Gastrocnemius medialis (tissue), 4 donors: ENCODE results near the gene PLBD2.

Source experiments
- POLR2A ChIP-seq, 2 donors: fragments of 450-650 bp; IDR thresholded peaks; one replicate each; pipeline ENCODE4 v1.6.1; 2017; ENCODE audit warnings: antibody characterized with exemption in 2 of 2, mild to moderate bottlenecking in 2 of 2, moderate library complexity in 2 of 2
- TF ChIP-seq, protein P1 (sequence below), 5 experiments: fragments of 450-650 bp in 3 of 5; fragments of 200-600 bp in 2 of 5; sonication (generic) in 2 of 5; IDR thresholded peaks in 4 of 5; conservative IDR thresholded peaks in 1 of 5; 1 replicate in 4 of 5; 2 replicates in 1 of 5; pipeline ENCODE4 v1.5.1; 2016 to 2019; ENCODE audit warnings: antibody characterized with exemption in 5 of 5, mild to moderate bottlenecking in 3 of 5, moderate library complexity in 3 of 5

DNA sequence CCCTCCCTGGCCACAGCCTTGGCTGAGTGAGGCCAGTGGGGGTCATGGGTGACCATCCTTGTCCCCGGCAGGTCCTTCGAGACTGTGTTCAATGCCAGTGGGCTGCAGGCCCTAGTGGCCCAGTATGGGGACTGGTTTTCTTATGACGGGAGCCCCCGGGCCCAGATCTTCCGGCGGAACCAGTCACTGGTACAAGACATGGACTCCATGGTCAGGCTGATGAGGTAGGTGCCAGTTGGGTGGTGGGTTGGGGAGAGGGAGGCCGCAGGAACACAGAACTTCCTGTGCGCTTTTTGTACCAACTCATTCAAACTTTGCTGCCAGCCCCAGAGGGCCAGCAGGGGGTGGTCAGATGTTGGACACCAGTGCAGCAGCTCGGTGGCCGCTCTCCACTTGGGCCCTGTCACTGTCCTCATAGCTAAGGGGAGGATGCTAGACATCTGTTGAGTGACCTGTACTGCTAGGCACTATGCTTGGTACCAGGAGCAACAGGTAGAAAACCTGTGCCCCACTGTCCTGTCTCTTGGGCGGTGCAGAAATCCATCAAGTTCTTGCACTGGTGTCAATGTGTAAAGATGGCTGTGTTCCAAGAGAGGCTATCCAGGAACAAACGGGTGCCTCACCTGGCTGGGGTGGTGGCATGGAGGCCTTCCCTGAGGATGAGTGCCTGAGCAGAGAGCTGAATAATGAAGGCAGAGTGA is 28.6 kb downstream of the PLBD2 start:
- TF ChIP-seq, protein P1, sequence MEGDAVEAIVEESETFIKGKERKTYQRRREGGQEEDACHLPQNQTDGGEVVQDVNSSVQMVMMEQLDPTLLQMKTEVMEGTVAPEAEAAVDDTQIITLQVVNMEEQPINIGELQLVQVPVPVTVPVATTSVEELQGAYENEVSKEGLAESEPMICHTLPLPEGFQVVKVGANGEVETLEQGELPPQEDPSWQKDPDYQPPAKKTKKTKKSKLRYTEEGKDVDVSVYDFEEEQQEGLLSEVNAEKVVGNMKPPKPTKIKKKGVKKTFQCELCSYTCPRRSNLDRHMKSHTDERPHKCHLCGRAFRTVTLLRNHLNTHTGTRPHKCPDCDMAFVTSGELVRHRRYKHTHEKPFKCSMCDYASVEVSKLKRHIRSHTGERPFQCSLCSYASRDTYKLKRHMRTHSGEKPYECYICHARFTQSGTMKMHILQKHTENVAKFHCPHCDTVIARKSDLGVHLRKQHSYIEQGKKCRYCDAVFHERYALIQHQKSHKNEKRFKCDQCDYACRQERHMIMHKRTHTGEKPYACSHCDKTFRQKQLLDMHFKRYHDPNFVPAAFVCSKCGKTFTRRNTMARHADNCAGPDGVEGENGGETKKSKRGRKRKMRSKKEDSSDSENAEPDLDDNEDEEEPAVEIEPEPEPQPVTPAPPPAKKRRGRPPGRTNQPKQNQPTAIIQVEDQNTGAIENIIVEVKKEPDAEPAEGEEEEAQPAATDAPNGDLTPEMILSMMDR (IDR thresholded peaks at IDR 0.05 in 4 of 5, conservative IDR thresholded peaks at IDR 0.05 in 1 of 5) = no peak
- no peak for TF ChIP-seq POLR2A (IDR thresholded peaks at IDR 0.05)
